KMS-11 (cell line): ENCODE results near the gene AMIGO2.
"Not testable (repeated sequence)": the region's sequence is repeated elsewhere in the genome, so short reads cannot be mapped to it uniquely, and the experiment has no call there.

Experiments
- H2AFZ ChIP-seq: fragments of 200-600 bp; sonication (generic); 2 replicates; pipeline ENCODE4 v1.6.1; 2016; ENCODE audit warnings: antibody characterized with exemption, mixed run types, low read depth
- H3K27ac ChIP-seq: fragments of 200-600 bp; sonication (generic); 2 replicates; pipeline ENCODE4 v1.6.1; 2016; ENCODE audit warnings: mild to moderate bottlenecking, mixed run types
- H3K27me3 ChIP-seq: fragments of 200-600 bp; sonication (generic); 2 replicates; pipeline ENCODE4 v1.6.1; 2017; ENCODE audit warnings: mild to moderate bottlenecking, low read depth, mixed run types, moderate library complexity; ENCODE audit not compliant: insufficient read depth
- H3K36me3 ChIP-seq: fragments of 200-600 bp; sonication (generic); 2 replicates; pipeline ENCODE4 v1.6.1; 2017; ENCODE audit warnings: mild to moderate bottlenecking, mixed run types; ENCODE audit not compliant: insufficient read depth
- H3K4me1 ChIP-seq: fragments of 200-600 bp; sonication (generic); 2 replicates; pipeline ENCODE4 v1.6.1; 2016; ENCODE audit warnings: mild to moderate bottlenecking, low read depth, mixed run types; ENCODE audit not compliant: poor library complexity, severe bottlenecking
- H3K4me2 ChIP-seq: fragments of 200-600 bp; sonication (generic); 2 replicates; pipeline ENCODE4 v1.7.0; 2016; ENCODE audit warnings: mild to moderate bottlenecking, mixed run types
- H3K4me3 ChIP-seq: fragments of 200-600 bp; sonication (generic); IDR thresholded peaks from 2 replicates; pipeline ENCODE4 v1.6.1; 2017; ENCODE audit warnings: low read depth, low read length, mixed read lengths; ENCODE audit not compliant: insufficient read depth
- H3K79me2 ChIP-seq: fragments of 200-600 bp; sonication (generic); 2 replicates; pipeline ENCODE4 v1.6.1; 2016; ENCODE audit warnings: low read depth, mixed run types; ENCODE audit not compliant: insufficient read depth
- H3K9ac ChIP-seq: fragments of 200-600 bp; sonication (generic); 2 replicates; pipeline ENCODE4 v1.6.1; 2016; ENCODE audit warnings: mild to moderate bottlenecking, mixed run types
- H4K20me1 ChIP-seq: fragments of 200-600 bp; sonication (generic); 2 replicates; pipeline ENCODE4 v1.6.1; 2016; ENCODE audit warnings: mild to moderate bottlenecking, mixed run types; ENCODE audit not compliant: insufficient read depth
- CTCF ChIP-seq: fragments of 200-600 bp; sonication (generic); conservative IDR thresholded peaks from 2 replicates; pipeline ENCODE4 v1.6.1; 2017; ENCODE audit warnings: low read depth, mild to moderate bottlenecking, antibody characterized with exemption, low read length, moderate library complexity, mixed read lengths

Gene AMIGO2

GRCh38 chr12:47066278-47067025 is 13.3 kb downstream of the AMIGO2 start:
- Histone ChIP-seq H3K4me2 (no peak overlapping the region), H3K4me3 (no peak overlapping the region), H3K4me1 (no peaks in the 10 kb centered on the region), H3K36me3 (no peaks in the 10 kb centered on the region), H4K20me1 (no peaks in the 10 kb centered on the region), H3K27me3 (no peaks in the 10 kb centered on the region), H3K9ac (no peak overlapping the region), H3K79me2 (no peaks in the 10 kb centered on the region), H3K27ac (no peak overlapping the region), H2AFZ (no peak overlapping the region)
- no peak for TF ChIP-seq CTCF

GRCh38 chr12:47065546-47065945 is 14.2 kb downstream of the AMIGO2 start:
- no peak overlapping the region for H2AFZ ChIP-seq
- no peaks in the 10 kb centered on the region for H3K36me3 ChIP-seq
- no peak overlapping the region for H3K27ac ChIP-seq
- H3K9ac ChIP-seq, result no peak overlapping the region
- no peaks in the 10 kb centered on the region for H3K4me1 ChIP-seq
- no peak overlapping the region for H3K4me3 ChIP-seq
- H3K4me2 ChIP-seq, result no peak overlapping the region
- no peaks in the 10 kb centered on the region for H3K79me2 ChIP-seq
- no peaks in the 10 kb centered on the region for H4K20me1 ChIP-seq
- no peak for TF ChIP-seq CTCF
- H3K27me3 ChIP-seq, result no peaks in the 10 kb centered on the region

GRCh38 chr12:47058640-47059039 is 21.1 kb downstream of the AMIGO2 start:
- not testable (repeated sequence) for H3K4me1 ChIP-seq, H3K4me2 ChIP-seq, H3K79me2 ChIP-seq, H3K27me3 ChIP-seq, H3K36me3 ChIP-seq, H3K27ac ChIP-seq, H4K20me1 ChIP-seq, H2AFZ ChIP-seq, H3K4me3 ChIP-seq, H3K9ac ChIP-seq

GRCh38 chr12:47056944-47057343 is 22.8 kb downstream of the AMIGO2 start:
- H4K20me1 ChIP-seq, H3K4me2 ChIP-seq: not testable (repeated sequence)

GRCh38 chr12:47055856-47056255 is 23.9 kb downstream of the AMIGO2 start:
- not testable (repeated sequence) for H3K79me2 ChIP-seq, H3K27ac ChIP-seq

More at GRCh38 chr12:47056944-47057343, 22.8 kb downstream of the AMIGO2 start:
- not testable (repeated sequence) for H3K4me1 ChIP-seq, H3K36me3 ChIP-seq, H3K9ac ChIP-seq, H3K79me2 ChIP-seq, H3K27me3 ChIP-seq, H3K4me3 ChIP-seq, H2AFZ ChIP-seq, H3K27ac ChIP-seq

GRCh38 chr12:47054659-47055058 is 25.1 kb downstream of the AMIGO2 start:
- no peak overlapping the region for H3K9ac ChIP-seq
- no peak overlapping the region for H3K4me2 ChIP-seq
- H3K4me1 ChIP-seq, result no peaks in the 10 kb centered on the region
- H3K27ac ChIP-seq, result no peak overlapping the region
- H2AFZ ChIP-seq, result no peak overlapping the region
- H3K36me3 ChIP-seq, result no peaks in the 10 kb centered on the region
- no peaks in the 10 kb centered on the region for H3K79me2 ChIP-seq
- no peak overlapping the region for H3K4me3 ChIP-seq
- H4K20me1 ChIP-seq, result no peaks in the 10 kb centered on the region
- no peak for TF ChIP-seq CTCF
- no peaks in the 10 kb centered on the region for H3K27me3 ChIP-seq

More at GRCh38 chr12:47055856-47056255, 23.9 kb downstream of the AMIGO2 start:
- not testable (repeated sequence) for H3K4me3 ChIP-seq, H3K4me2 ChIP-seq, H3K9ac ChIP-seq, H4K20me1 ChIP-seq, H2AFZ ChIP-seq, H3K4me1 ChIP-seq, H3K27me3 ChIP-seq, H3K36me3 ChIP-seq
